ENCODE measurements around the gene LUC7L3.

DNA sequence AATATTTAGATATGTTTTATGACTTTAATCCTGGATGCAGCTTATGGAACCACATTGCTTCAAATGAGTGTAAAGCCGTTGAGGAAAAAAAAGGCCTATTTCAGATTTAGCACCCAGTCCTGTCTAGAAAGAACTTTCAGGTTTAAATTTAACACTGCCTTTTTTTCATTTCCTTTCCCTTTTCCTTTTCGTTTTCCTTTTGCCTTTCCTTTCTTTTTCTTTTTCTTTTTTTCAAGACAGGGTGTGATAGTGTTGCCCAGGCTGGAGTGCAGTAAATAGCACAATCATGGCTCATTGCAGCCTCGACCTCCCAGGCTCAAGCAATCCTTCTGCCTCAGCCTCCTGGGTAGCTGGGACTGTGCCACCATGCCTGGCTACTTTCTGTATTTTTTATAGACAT lies 15.9 kb downstream of the LUC7L3 start:
- TF ChIP-seq, protein P1, sequence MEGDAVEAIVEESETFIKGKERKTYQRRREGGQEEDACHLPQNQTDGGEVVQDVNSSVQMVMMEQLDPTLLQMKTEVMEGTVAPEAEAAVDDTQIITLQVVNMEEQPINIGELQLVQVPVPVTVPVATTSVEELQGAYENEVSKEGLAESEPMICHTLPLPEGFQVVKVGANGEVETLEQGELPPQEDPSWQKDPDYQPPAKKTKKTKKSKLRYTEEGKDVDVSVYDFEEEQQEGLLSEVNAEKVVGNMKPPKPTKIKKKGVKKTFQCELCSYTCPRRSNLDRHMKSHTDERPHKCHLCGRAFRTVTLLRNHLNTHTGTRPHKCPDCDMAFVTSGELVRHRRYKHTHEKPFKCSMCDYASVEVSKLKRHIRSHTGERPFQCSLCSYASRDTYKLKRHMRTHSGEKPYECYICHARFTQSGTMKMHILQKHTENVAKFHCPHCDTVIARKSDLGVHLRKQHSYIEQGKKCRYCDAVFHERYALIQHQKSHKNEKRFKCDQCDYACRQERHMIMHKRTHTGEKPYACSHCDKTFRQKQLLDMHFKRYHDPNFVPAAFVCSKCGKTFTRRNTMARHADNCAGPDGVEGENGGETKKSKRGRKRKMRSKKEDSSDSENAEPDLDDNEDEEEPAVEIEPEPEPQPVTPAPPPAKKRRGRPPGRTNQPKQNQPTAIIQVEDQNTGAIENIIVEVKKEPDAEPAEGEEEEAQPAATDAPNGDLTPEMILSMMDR (conservative IDR thresholded peaks at IDR 0.05 in 1 of 2, IDR thresholded peaks at IDR 0.05 in 1 of 2; ENCODE audit: extremely low read depth in 1 of 2, insufficient read depth in 1 of 2, low read depth in 1 of 2, low read length in 2 of 2), result no peak
- TF ChIP-seq EZH2 (IDR thresholded peaks at IDR 0.05; ENCODE audit: borderline replicate concordance, low read length), result no peak
